Caco-2 (cell line): Measurements from ENCODE around the gene UFL1. TPM values are rescaled to one million over a fixed set of nuclear protein-coding genes. Genes with fewer than 3 reads are reported as not detected.
"Not testable (repeated sequence)": the region's sequence is repeated elsewhere in the genome, so short reads cannot be mapped to it uniquely, and the experiment has no call there.

Source experiments
- Bru-seq: library from RNA; stranded (reverse); fragments of 400-500 nt; gene quantifications from one replicate; lab custom pipeline; 2021; lab: Mats Ljungman, UMichigan
- BruChase-seq, 2 experiments: library from RNA; stranded (reverse); fragments of 400-500 nt; gene quantifications; one replicate each; lab custom pipeline; 2021; lab: Mats Ljungman, UMichigan
- BruUV-seq: library from RNA; stranded (reverse); fragments of 400-500 nt; replicated peaks from 2 replicates; lab custom pipeline; 2021; lab: Mats Ljungman, UMichigan
- CTCF ChIA-PET: fragments of 300-600 bp; sonication (Branson Sonifier 250); formaldehyde crosslinking; loops from one replicate; lab custom pipeline; 2022; ENCODE audit warnings: antibody characterized with exemption; lab: Charles Lee
- POLR2A ChIA-PET: fragments of 300-600 bp; sonication (Branson Sonifier 250); formaldehyde crosslinking; loops from one replicate; lab custom pipeline; 2022; ENCODE audit warnings: antibody characterized with exemption; lab: Charles Lee
- DNase-seq, 2 experiments: peaks; one replicate each; pipeline versions ENCODE4 v3.0.0 to v3.0.0-alpha.2; 2020 to 2022
- H3K27me3 ChIP-seq: replicated peaks from 2 replicates; pipeline ENCODE4 v1.6.0; 2011; ENCODE audit warnings: low read length; ENCODE audit not compliant: control insufficient read depth, insufficient read depth
- H3K36me3 ChIP-seq: 2 replicates; pipeline ENCODE4 v1.5.1; 2011; ENCODE audit warnings: low read length; ENCODE audit not compliant: control insufficient read depth, insufficient read depth
- H3K4me1 ChIP-seq: fragments of 250-450 bp; sonication (Bioruptor Pico); 2 replicates; pipeline ENCODE4 v1.5.1; 2020; ENCODE audit warnings: mild to moderate bottlenecking
- H3K4me3 ChIP-seq: 2 replicates; pipeline ENCODE4 v1.5.1; 2011; ENCODE audit warnings: low read depth, mild to moderate bottlenecking, control low read depth, low read length
- H3K9me3 ChIP-seq: fragments of 250-450 bp; sonication (Bioruptor Pico); 2 replicates; pipeline ENCODE4 v1.5.1; 2020; ENCODE audit warnings: mild to moderate bottlenecking, moderate library complexity
- H3K27ac Mint-ChIP-seq: one replicate; pipeline ENCODE4 v1.8.0; 2022; ENCODE audit warnings: mixed read lengths; ENCODE audit not compliant: unreplicated experiment
- H3K27me3 Mint-ChIP-seq: one replicate; pipeline ENCODE4 v1.8.0; 2022; ENCODE audit warnings: mixed read lengths; ENCODE audit not compliant: insufficient read depth, unreplicated experiment
- H3K36me3 Mint-ChIP-seq: one replicate; pipeline ENCODE4 v1.8.0; 2022; ENCODE audit warnings: mild to moderate bottlenecking, mixed read lengths; ENCODE audit not compliant: insufficient read depth, unreplicated experiment
- H3K4me1 Mint-ChIP-seq: one replicate; pipeline ENCODE4 v1.8.0; 2022; ENCODE audit warnings: low read depth, mixed read lengths; ENCODE audit not compliant: unreplicated experiment
- H3K4me3 Mint-ChIP-seq: one replicate; pipeline ENCODE4 v1.8.0; 2022; ENCODE audit warnings: mild to moderate bottlenecking, moderate library complexity, mixed read lengths; ENCODE audit not compliant: unreplicated experiment
- H3K9me3 Mint-ChIP-seq: one replicate; pipeline ENCODE4 v1.8.0; 2022; ENCODE audit warnings: mixed read lengths; ENCODE audit not compliant: unreplicated experiment
- intact Hi-C: fragments of 100-400 bp; cut with micrococcal nuclease; formaldehyde crosslinking; loops from one replicate; pipeline ENCODE4 v1.10.0; 2022; ENCODE audit not compliant: unreplicated experiment
- long read RNA-seq: library from polyadenylated mRNA; stranded (forward); transcript quantifications from one replicate; pipeline ENCODE4 v2.0.0, GENCODE V29; 2022
- total RNA-seq: library from RNA; stranded (reverse); gene quantifications from 2 replicates; pipeline ENCODE4 v1.2.3, GENCODE V29; 2022
- TF ChIP-seq, protein P1 (sequence below), 2 experiments: fragments of 200-600 bp in 1 of 2; IDR thresholded peaks; 1 replicate in 1 of 2; 2 replicates in 1 of 2; pipeline versions ENCODE4 v1.5.1 to v1.8.0; 2011 to 2022; ENCODE audit warnings: antibody characterized with exemption in 1 of 2, control low read depth in 1 of 2, inconsistent platforms in 1 of 2, low read depth in 1 of 2, low read length in 1 of 2, mild to moderate bottlenecking in 1 of 2, moderate library complexity in 1 of 2; ENCODE audit not compliant: insufficient read depth in 1 of 2, severe bottlenecking in 1 of 2, unreplicated experiment in 1 of 2

UFL1 gene
- 19.4 and 21.9 TPM in 2 replicates for total RNA-seq
- percentile 88 among the genes with signal in this experiment for Bru-seq, nascent RNA
- percentile 83 among the genes with signal in this experiment for BruChase-seq, experiment 1, labeled RNA remaining after a 2-hour chase
- BruChase-seq, experiment 2, labeled RNA remaining after a 6-hour chase = percentile 85 among the genes with signal in this experiment
- long read RNA-seq, full-length matches to known transcripts = 20 of 34 reads
- long read RNA-seq, partial matches to known transcripts = 7 of 34 reads
- long read RNA-seq, other reads (novel, unspliced or antisense) = 7 of 34 reads

DNA sequence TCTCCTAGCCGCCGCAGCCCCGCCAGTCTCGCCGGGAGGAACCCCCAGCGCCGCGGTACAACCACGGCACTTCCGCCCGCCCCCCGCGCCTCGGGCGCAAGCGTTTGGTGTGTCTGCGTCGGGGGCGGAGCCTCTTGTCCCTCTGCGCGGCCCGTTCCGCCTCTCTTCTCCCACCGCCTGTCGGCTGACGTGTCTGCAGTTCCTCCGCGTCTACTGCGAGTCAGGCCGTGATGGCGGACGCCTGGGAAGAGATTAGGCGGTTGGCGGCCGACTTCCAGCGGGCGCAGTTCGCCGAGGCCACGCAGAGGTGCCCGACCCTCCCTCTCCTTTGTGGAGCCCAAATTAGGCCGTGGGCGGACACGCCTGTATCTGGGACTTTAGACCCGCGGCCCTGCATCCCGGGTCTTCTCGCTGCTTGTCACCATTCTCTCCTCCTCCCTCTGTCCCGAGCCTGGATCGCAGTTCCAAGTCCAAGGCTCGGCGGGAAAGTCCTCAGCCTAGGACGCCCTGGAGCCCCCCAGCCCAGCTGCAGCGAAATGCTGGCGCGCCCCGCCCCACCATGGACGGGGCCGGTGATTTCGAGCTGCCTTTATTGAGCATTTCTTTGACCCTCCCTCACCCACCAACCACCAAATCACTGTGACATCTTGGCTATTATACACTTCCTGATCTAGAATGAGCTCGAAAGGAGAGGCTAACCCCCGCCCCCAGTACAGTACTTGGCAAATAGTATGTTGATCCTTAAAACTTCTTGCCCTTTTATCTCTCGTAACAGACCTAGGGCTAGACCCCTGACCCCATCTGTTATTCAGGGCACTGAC is at the start of gene UFL1:
Gene UFL1, plus strand, starts transcription at position 163 of the 821 bp plus-strand sequence. Its CDS starts 68 bp downstream, at position 231.
- peaks cover 23% of the 10 kb centered on the region for H3K36me3 Mint-ChIP-seq
- no peaks in the 10 kb centered on the region for H3K9me3 Mint-ChIP-seq
- H3K27me3 Mint-ChIP-seq = no peaks in the 10 kb centered on the region
- ChIA-PET POLR2A (interaction anchor here (1.0 kb wide), 1 partner anchor 72 kb away, joined by 3 read pairs; no protein-coding TSS in a partner anchor), CTCF (no interaction called here)
- H3K4me3 ChIP-seq = peak within 1 kb of the TSS; percentile 85
- BruUV-seq = no TSS peak
- no peaks in the 10 kb centered on the region for H3K27me3 ChIP-seq
- peak within 1 kb of the TSS; percentile 99 for H3K27ac Mint-ChIP-seq
- no peaks in the 10 kb centered on the region; the same call in none of the 2 replicates for H3K36me3 ChIP-seq
- peak within 1 kb of the TSS; percentile 93 for H3K4me3 Mint-ChIP-seq
- H3K4me1 ChIP-seq = peaks cover 18% of the 10 kb centered on the region
- peaks cover 6% of the 10 kb centered on the region for H3K4me1 Mint-ChIP-seq
- peak; percentile 93 to 94 for DNase-seq
- TF ChIP-seq, protein P1, sequence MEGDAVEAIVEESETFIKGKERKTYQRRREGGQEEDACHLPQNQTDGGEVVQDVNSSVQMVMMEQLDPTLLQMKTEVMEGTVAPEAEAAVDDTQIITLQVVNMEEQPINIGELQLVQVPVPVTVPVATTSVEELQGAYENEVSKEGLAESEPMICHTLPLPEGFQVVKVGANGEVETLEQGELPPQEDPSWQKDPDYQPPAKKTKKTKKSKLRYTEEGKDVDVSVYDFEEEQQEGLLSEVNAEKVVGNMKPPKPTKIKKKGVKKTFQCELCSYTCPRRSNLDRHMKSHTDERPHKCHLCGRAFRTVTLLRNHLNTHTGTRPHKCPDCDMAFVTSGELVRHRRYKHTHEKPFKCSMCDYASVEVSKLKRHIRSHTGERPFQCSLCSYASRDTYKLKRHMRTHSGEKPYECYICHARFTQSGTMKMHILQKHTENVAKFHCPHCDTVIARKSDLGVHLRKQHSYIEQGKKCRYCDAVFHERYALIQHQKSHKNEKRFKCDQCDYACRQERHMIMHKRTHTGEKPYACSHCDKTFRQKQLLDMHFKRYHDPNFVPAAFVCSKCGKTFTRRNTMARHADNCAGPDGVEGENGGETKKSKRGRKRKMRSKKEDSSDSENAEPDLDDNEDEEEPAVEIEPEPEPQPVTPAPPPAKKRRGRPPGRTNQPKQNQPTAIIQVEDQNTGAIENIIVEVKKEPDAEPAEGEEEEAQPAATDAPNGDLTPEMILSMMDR (IDR thresholded peaks at IDR 0.05; ENCODE audit: insufficient read depth in 1 of 2, low read depth in 1 of 2, low read length in 1 of 2, severe bottlenecking in 1 of 2, unreplicated experiment in 1 of 2) = no peak
- intact Hi-C loops = loop anchor here (2.0 to 5.0 kb wide), 4 partner anchors 70 to 375 kb away; partner anchors contain the start of gene NDUFAF4
- no peaks in the 10 kb centered on the region for H3K9me3 ChIP-seq

DNA sequence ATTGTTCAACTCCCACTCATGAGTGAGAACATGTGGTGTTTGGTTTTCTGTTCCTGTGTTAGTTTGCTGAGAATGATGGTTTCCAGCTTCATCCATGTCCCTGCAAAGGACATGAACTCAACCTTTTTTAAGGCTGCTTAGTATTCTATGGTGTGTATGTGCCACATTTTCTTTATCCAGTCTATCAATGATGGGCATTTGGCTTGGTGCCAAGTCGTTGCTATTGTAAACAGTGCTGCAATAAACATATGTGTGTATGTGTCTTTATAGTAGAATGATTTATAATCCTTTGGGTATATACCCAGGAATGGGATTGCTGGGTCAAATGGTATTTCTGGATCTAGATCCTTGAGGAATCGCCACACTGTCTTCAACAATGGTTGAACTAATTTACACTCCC is 49.3 kb upstream of the UFL1 start:
- POLR2A ChIA-PET, H3K4me3 ChIP-seq, intact Hi-C loops, H3K9me3 ChIP-seq, H3K27ac Mint-ChIP-seq, BruUV-seq, H3K4me3 Mint-ChIP-seq, H3K9me3 Mint-ChIP-seq, H3K4me1 ChIP-seq, DNase-seq, H3K27me3 ChIP-seq, H3K36me3 Mint-ChIP-seq, H3K36me3 ChIP-seq, H3K4me1 Mint-ChIP-seq, H3K27me3 Mint-ChIP-seq, CTCF ChIA-PET: not testable (repeated sequence)

DNA sequence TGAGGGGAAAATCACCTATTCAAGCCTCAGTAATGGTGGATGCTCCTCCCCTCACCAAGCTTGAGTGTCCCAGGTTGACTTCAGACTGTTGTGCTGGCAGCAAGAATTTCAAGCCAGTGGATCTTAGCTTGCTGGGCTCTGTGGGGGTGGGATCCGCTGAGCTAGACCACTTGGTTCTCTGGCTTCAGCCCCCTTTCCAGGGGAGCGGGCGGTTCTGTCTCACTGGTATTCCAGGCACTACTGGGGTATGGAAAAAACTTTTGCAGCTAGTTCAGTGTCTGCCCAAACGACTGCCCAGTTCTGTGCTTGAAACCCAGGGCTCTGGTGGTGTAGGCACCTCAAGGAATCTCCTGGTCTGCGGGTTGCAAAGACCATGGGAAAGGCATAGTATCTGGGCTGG is 42.9 kb upstream of the UFL1 start:
- Histone ChIP-seq H3K4me3 (no peak overlapping the region), H3K27me3 (no peaks in the 10 kb centered on the region), H3K9me3 (no peaks in the 10 kb centered on the region), H3K4me1 (no peaks in the 10 kb centered on the region), H3K36me3 (no peaks in the 10 kb centered on the region)
- Mint-ChIP-seq H3K27me3 (no peaks in the 10 kb centered on the region), H3K36me3 (no peaks in the 10 kb centered on the region), H3K4me1 (no peaks in the 10 kb centered on the region), H3K9me3 (peaks cover 10% of the 10 kb centered on the region), H3K4me3 (no peak overlapping the region), H3K27ac (no peak overlapping the region)
- no peak for DNase-seq
- POLR2A ChIA-PET = no interaction called here
- CTCF ChIA-PET = no interaction called here
- BruUV-seq = no TSS peak
- TF ChIP-seq, protein P1 (IDR thresholded peaks at IDR 0.05; ENCODE audit: insufficient read depth in 1 of 2, low read depth in 1 of 2, low read length in 1 of 2, severe bottlenecking in 1 of 2, unreplicated experiment in 1 of 2) = no peak
- intact Hi-C loops = no loop called here
